ENCODE data around the gene VPS11.

DNA sequence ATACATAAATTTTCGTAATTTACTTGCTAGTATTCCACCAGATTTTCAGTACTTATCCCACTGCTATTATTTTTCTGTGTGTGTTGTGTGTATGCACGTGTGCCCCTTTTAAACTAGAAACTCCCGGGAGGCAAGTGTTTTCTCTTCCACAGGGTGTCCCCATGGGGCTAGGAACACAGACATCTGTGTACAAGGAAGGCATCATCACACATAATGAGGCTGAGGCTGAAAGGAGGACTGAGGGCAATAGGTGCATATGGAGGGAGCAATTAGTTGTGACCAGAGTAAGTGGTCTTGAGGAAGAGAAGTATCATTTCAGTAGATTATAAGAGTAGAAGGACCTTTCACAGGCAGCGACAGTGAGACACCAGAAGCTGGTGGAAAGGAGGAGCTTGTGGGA, 36.2 kb downstream of the VPS11 start:
- TF ChIP-seq, protein P1, sequence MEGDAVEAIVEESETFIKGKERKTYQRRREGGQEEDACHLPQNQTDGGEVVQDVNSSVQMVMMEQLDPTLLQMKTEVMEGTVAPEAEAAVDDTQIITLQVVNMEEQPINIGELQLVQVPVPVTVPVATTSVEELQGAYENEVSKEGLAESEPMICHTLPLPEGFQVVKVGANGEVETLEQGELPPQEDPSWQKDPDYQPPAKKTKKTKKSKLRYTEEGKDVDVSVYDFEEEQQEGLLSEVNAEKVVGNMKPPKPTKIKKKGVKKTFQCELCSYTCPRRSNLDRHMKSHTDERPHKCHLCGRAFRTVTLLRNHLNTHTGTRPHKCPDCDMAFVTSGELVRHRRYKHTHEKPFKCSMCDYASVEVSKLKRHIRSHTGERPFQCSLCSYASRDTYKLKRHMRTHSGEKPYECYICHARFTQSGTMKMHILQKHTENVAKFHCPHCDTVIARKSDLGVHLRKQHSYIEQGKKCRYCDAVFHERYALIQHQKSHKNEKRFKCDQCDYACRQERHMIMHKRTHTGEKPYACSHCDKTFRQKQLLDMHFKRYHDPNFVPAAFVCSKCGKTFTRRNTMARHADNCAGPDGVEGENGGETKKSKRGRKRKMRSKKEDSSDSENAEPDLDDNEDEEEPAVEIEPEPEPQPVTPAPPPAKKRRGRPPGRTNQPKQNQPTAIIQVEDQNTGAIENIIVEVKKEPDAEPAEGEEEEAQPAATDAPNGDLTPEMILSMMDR (conservative IDR thresholded peaks at IDR 0.05; ENCODE audit: low read length): peak; percentile 51
- no peak for TF ChIP-seq EZH2phosphoT487 (IDR thresholded peaks at IDR 0.05; ENCODE audit: borderline replicate concordance, low read depth, low read length)

All from OCI-LY7 (cell line).